WERI-Rb-1 (cell line): ENCODE measurements around the gene TAB3.

Experiments
- DNase-seq: peaks from one replicate; pipeline ENCODE4 v3.0.0-alpha.2; 2020
- H3K27ac ChIP-seq: fragments of 250-450 bp; sonication (Bioruptor Pico); 2 replicates; pipeline ENCODE4 v1.5.1; 2020; ENCODE audit warnings: mild to moderate bottlenecking, moderate library complexity
- H3K27me3 ChIP-seq: fragments of 250-450 bp; sonication (Bioruptor Pico); 2 replicates; pipeline ENCODE4 v1.5.1; 2021; ENCODE audit warnings: mild to moderate bottlenecking, low read depth, moderate library complexity; ENCODE audit not compliant: insufficient read depth, severe bottlenecking
- H3K36me3 ChIP-seq: fragments of 250-450 bp; sonication (Bioruptor Pico); 2 replicates; pipeline ENCODE4 v1.5.1; 2020; ENCODE audit warnings: mild to moderate bottlenecking, moderate library complexity
- H3K4me3 ChIP-seq: 2 replicates; pipeline ENCODE4 v1.5.1; 2011; ENCODE audit warnings: low read depth, mild to moderate bottlenecking, control low read depth, low read length
- H3K9me3 ChIP-seq: fragments of 250-450 bp; sonication (Bioruptor Pico); 2 replicates; pipeline ENCODE4 v1.5.1; 2021; ENCODE audit warnings: mild to moderate bottlenecking, moderate library complexity; ENCODE audit not compliant: severe bottlenecking
- TF ChIP-seq, protein P1 (sequence below): IDR thresholded peaks from 2 replicates; pipeline ENCODE4 v1.5.1; 2011; ENCODE audit warnings: low read depth, mild to moderate bottlenecking, control low read depth, inconsistent platforms, low read length

Gene TAB3

DNA sequence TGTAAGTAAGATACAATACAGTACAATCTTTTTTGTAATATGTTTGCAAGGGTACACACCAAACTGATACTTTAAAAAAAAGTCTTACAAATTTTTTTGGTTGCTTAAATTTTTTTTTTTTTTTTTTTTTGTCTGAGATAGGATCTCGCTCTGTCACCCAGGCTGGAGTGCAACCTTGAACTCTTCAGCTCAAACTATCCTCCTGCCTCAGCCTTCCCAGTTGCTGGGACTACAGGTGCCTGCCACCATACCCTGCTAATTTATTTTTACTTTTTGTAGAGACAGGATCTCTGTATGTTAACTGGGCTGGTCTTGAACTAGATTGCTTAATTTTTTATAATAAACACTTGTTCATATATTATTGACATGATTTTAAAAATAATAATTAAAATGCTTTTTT is 41.1 kb upstream of the TAB3 start:
- Histone ChIP-seq H3K4me3 (no peak overlapping the region), H3K36me3 (no peaks in the 10 kb centered on the region), H3K27ac (no peak overlapping the region), H3K27me3 (no peaks in the 10 kb centered on the region), H3K9me3 (peaks cover 12% of the 10 kb centered on the region)
- TF ChIP-seq, protein P1, sequence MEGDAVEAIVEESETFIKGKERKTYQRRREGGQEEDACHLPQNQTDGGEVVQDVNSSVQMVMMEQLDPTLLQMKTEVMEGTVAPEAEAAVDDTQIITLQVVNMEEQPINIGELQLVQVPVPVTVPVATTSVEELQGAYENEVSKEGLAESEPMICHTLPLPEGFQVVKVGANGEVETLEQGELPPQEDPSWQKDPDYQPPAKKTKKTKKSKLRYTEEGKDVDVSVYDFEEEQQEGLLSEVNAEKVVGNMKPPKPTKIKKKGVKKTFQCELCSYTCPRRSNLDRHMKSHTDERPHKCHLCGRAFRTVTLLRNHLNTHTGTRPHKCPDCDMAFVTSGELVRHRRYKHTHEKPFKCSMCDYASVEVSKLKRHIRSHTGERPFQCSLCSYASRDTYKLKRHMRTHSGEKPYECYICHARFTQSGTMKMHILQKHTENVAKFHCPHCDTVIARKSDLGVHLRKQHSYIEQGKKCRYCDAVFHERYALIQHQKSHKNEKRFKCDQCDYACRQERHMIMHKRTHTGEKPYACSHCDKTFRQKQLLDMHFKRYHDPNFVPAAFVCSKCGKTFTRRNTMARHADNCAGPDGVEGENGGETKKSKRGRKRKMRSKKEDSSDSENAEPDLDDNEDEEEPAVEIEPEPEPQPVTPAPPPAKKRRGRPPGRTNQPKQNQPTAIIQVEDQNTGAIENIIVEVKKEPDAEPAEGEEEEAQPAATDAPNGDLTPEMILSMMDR: no peak
- no peak for DNase-seq

DNA sequence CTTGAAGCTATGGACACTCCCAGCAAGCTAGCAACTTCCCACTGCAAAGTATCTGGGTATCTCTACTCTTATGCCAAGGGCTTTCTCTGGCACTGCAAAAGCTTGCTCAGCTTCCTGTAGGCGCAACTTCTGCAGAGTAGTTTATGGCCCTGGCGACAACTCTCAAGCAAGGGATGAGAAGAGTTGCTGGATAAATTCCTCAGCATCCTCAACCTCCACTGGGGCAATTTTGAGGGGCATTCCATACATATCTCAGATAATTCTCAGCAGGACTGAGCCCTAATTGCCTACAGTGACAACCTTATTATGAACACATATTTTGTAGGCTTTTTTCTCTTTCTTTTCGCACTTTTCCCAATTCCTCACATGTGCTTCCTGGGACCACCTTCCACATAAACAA is 31.2 kb upstream of the TAB3 start:
- Histone ChIP-seq H3K27ac (no peak overlapping the region), H3K36me3 (no peaks in the 10 kb centered on the region), H3K27me3 (peaks cover 3% of the 10 kb centered on the region), H3K4me3 (no peak overlapping the region), H3K9me3 (no peaks in the 10 kb centered on the region)
- no peak for DNase-seq
- TF ChIP-seq, protein P1: no peak

DNA sequence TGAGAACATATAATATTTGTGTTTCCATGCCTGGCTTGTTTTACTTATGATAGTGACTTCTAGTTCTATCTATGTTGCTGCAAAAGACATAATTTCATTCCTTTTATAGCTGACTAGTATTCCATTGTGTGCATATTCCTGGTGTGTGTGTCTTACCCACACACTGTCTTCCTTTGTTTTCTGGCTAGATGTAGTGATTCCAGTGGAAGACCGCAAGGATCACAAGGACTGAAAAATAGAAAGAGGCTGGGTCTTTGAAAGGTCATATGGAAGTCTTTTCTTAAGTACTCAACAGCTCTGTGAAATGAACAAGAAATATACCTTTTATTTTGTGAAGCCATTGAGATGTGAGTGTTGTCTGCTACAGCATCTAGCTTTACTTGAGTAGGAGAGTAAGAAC is 29.4 kb upstream of the TAB3 start:
- DNase-seq: no peak
- peaks cover 3% of the 10 kb centered on the region for H3K27me3 ChIP-seq
- H3K9me3 ChIP-seq: no peaks in the 10 kb centered on the region
- H3K27ac ChIP-seq: no peak overlapping the region
- TF ChIP-seq, protein P1: no peak
- H3K36me3 ChIP-seq: no peaks in the 10 kb centered on the region
- no peak overlapping the region for H3K4me3 ChIP-seq

DNA sequence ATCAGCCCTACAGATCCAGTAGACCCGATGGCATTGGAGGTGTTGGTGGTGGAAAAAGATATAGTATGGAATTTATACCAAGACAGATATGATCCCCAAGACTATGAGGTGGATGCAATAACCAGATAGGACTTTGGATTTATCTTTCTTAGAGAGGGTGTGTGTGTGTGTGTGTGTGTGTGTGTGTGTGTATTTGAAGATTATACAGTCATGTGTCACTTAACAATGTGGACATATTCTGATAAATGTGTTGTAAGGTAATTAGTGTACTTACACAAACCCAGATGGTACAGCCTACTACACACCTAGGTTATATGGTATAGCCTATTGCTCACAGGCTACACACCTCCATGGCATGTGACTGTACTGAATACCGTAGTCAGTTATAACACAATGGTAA is 24.4 kb upstream of the TAB3 start:
- no peaks in the 10 kb centered on the region for H3K9me3 ChIP-seq
- no peak for DNase-seq
- no peak overlapping the region for H3K4me3 ChIP-seq
- H3K27ac ChIP-seq: no peak overlapping the region
- no peaks in the 10 kb centered on the region for H3K36me3 ChIP-seq
- TF ChIP-seq, protein P1: no peak
- no peaks in the 10 kb centered on the region for H3K27me3 ChIP-seq

DNA sequence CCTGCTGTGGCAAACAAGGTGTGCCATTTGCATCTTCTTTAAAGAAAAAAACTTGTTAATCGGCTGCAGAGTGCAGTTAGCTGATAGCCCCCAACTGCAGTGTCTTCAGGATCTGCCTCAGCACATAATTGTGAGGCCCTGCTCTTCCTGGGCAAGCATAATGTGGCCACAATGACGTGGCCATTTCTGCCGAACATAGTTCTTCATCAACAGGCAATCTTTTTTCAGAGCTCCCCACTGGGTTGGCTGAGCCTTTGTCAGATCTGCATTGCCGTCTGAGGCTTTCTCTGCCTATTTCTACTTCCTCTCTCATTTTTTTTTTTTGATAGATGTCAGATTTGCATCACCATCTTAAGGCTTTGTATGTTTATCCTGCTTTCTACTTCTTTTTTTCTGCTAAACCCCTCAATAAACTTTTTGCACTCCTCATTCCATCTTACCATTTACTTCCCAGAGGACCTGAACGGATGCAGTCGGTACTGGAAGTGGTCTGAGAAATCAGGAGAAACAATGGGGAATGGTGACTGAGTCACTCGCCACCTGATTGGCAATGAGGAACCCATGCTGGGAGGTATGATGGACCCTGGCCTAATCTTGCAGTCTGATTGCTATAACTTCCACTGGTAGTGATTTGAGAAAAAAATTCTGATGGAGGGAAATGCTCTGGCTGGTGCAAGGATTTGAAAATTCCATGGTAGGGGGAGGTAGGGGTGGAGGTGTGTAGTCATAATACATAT is 21.2 kb upstream of the TAB3 start:
- H3K36me3 ChIP-seq: no peaks in the 10 kb centered on the region
- TF ChIP-seq, protein P1: no peak
- H3K4me3 ChIP-seq: no peak overlapping the region
- no peak overlapping the region for H3K27ac ChIP-seq
- no peak for DNase-seq
- peaks cover 4% of the 10 kb centered on the region for H3K9me3 ChIP-seq
- no peaks in the 10 kb centered on the region for H3K27me3 ChIP-seq

DNA sequence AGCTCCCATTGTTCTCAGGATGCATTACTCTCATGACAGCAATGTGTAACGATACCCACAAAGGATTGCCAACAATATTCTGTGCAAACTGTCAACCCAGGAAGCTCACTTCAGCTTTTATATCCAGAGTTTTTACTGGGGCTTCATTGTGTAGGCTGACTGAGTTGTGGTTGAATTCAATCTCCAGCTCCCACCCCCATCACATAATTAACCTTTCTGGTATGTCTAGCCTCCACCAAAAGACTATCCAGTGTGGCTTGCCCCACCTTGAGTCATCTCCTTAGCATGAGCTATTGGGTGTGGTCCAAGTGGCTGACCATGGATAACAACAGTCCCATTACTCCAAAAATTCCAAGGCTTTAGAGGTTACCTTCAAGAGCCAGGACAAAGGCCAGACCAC is 17.7 kb upstream of the TAB3 start:
- no peak overlapping the region for H3K27ac ChIP-seq
- DNase-seq: no peak
- H3K4me3 ChIP-seq: no peak overlapping the region
- no peaks in the 10 kb centered on the region for H3K27me3 ChIP-seq
- H3K36me3 ChIP-seq: no peaks in the 10 kb centered on the region
- TF ChIP-seq, protein P1: no peak
- H3K9me3 ChIP-seq: peaks cover 5% of the 10 kb centered on the region
